Muscle of back (tissue), 11 donors: ENCODE data around the gene EMID1. TPM values are rescaled to one million over a fixed set of nuclear protein-coding genes. Genes with fewer than 3 reads are reported as not detected.

Source experiments
- DNase-seq, 3 donors: peaks; one replicate each; pipeline versions ENCODE4 v3.0.0 to v3.0.0-alpha.2; 2013
- polyA plus RNA-seq, 10 donors: library from polyadenylated mRNA; unstranded; fragments of 120-200 nt; gene quantifications; one replicate each; pipeline ENCODE4 v1.2.1, GENCODE V29; 2013; ENCODE audit not compliant: insufficient read length in 10 of 10

The EMID1 gene
- polyA plus RNA-seq, 10 donors: 5.5 to 10.7 (median 6.5) TPM

DNA sequence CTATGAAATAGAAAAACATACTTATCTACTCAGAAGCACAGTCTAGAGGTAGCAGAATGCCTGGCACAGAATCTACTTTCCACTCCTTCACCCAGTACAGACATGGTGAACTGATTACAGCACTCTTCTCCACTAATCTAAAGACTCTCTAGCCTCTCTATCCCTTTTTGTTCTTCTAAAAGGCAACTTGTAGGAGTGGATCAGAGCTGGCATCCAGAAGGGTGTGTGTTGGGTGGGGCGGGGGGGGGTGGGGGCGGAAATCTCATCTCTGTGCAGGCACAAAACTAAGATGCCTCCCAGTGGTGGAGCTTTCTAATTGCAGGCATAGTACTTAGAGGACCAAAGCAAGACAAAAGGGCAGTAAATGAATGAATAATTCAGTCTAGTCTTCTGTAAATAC is 11.5 kb upstream of the EMID1 start:
- no peak for DNase-seq

DNA sequence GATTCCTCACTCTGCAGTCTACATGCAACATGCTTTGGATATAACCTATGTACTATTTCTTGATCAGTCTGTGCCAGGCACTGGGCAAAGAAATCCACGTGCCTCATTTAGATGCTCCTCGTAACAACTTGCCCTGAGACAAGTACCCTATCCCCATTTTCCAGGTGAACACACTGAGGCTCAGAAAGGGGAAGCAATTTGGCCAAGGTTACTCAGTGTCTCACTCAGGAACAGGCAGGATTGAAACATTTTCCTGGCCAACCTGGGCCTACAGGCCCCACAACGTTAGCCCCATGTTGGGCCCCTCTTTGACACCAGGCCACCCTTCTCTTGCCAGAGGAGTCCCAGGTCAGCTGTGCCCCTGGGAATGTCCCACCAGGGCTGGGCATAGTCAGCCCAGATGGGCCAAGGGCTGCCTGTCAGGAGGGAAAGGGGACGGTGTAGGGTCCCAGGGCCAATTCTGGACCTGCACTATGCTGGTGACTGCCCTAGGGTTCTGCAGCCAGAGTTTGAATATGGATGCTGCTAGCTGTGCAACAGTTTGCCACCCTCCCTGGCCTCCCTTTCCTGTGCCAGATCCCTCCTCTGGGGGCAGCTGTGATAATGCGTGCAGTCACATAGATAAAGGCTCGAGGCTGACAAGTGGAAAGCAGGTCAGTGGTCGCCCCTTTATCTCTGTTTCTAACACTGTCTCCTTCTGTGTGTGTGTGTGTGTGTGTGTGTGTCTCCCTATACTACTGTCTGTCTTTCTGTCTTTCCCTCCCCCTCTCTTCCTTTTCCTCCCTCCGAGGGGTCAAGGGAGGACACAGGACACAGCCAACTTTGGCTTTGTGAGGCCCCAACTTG is 10.4 kb upstream of the EMID1 start:
- DNase-seq: no peak

DNA sequence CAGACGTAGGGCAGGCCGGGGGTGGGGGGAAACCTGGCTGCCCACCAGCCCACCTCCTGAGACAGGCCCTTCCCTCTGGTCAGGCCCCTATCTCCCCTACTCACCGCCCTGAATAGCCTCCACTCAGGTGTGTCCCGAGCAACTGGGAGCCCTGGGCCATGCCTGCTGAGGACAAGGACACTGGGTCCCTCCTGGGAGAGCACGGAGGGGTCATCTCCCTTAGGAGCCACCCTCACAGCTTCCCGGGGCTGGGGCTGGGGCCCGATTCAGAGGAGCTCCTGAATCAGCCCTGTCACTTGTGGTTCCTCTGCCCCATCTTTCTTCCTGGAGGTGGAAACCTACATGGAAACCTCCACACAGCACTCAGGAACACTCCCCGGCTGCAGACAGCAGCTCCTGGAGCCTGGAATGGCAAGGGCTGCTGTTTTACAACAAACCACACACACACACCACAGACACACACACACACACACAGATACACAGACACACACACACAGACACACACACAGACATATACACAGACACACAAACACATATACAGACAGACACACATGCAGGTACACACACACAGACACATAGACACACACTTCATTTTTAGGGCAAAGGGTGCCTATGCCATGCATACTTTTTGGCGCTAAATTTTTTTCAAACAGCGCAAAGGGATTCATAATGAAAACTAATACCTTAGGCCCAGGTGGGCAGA is 9.6 kb upstream of the EMID1 start:
- DNase-seq: no peak

DNA sequence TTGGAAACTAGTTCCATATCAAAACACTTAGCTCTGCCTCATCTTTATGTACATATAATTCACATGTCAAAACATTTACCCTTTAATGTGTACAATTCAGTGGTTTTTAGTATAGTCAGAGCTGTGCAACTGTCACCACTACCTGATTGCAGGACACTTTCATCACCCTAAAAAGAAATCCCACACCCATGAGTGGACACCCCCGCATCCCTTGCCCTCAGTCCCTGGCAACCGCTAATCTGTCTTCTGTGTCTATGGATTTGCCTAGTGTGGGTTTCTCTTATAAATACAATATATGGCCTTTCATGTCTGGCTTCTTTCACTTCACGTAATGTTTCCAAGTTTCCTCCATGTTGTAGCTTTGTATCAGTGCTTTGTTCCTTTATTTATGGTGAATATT is 8.6 kb upstream of the EMID1 start:
- DNase-seq: no peak

DNA sequence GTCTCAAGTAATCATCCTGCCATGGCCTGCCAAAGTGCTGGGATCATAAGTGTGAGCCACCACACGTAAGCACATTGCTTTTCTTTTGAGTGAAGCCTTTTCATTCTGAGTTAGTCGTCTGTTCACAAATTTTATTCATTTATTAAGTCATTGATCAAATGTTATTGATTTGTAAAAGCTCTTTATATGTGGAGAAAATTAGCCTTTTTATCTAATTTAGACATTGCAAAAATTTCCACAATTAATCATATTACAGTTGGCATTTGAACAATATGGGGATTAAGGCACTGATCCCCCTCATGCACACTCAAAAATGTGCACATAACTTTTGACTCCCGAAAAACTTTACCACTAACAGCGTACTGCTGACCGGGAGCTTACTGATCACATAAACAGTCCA is 7.5 kb upstream of the EMID1 start:
- no peak for DNase-seq

DNA sequence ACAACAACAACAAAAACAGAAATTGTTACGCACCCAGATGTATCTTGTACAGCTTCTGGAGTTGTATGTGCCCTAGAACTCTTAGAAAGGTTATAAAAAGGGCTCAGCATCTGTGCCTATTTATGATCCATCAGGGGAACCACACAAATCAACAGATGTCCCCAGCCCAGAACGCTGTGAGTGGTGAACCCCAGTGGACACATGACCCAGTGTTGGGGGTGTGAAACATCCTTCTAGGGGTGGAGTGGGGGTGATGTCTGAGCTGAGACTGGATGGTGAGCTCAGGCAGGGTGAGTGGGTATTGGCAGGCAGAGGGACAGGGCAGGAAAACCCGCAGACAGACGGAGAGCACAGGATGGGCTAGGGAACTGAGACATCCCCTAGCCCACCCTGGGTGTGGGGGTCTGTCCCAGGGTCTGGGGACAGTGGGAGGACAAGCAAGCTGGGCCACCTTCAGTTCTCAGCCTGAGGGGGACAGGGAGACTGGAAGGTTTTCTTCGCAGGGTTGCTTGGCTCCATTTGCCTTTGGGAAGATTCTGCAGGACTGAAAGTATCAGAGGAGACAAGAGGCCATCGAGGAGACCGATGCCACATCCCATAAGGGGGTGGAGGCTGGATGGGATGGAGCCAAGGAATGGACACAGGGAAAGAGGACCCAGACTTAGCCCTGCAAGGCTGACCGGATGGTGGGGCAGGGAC is 5.8 kb upstream of the EMID1 start:
- no peak for DNase-seq

DNA sequence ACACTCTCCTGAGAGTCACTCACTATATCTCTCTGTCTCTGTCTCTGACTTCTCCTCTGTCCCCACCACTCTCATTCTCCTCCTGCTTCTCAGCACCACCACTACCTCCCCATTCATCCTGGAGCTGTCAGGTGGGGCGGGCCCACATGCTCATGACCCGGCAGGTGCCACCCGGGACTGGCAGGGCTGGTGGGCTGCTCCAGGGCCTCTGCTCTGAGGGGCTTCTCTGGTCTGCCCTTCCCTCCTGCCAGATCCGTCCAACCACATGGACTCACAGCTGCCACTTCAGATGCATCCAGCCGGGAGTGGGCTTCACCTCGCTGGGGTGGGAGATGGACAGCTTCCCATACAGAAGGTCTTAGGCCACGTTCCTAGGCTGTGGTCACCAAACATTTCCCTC is 4.8 kb upstream of the EMID1 start:
- DNase-seq: no peak

DNA sequence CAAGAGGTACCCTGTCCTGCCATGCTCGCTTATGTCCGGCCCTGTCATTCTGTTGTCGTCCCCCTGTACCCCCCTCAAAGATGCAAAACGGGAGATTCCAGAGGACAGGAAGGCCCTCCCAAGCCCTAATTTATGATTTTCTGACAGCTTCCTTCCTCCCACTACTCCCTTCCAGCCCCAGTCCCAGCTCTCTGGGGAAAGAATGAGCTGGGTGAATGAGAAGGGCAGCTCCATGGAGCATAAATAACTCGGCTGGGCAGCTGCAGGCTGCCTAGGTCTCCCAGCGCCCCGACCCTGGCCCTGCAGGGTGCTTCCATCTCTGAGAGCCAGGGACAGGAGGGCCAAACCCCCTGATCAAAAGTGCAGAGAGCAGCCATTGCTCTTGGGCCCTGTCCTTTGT is 3.9 kb upstream of the EMID1 start:
- DNase-seq: no peak

DNA sequence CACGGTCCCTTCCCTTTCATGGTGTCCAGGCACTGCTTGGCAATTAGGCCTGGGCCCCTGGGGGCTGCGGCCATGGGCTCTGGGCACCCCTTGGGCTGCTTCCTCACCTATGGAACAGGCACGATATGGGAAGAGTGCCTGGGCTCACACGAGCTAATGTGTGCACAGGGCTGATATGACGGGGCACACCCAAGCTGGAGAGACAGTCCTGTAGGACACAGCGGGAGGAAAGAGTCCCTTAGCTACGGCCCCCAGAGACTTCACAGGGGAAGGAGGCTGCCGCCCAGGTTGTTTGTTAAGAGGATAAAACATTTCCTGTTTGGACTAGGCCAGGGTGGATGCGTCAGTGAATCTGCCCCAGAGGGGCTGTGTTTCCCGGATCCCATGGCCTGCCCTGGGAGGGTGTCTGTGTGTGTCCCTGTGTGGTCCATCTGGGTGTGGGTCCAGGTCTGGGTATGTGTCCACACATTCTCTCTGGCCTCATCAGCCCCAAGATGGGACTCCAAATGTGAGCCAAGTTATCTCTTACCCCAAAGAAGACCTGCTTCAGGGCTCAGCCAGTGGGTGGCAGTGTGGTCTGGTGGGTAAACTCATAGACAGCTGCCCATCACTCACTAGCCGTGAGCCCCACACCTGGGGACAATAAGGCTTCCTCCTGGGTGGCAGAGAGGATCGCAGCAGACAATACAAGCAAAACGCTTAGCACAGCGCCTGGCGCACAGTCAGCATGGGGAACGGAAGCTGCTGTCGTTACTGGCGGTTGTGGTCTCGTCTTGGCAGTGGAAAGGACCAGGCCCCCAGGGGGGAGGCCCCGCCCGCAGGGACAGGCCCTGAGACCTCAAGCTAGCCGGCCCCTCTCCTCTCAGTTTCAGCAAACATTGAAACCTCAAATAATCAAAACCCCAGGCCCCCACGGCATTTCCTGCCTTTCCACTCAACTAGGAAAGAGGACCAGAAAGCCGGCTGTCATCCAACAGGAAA is 3.2 kb upstream of the EMID1 start:
- DNase-seq: peak in 2 of 3 donors; percentile 57 to 68

DNA sequence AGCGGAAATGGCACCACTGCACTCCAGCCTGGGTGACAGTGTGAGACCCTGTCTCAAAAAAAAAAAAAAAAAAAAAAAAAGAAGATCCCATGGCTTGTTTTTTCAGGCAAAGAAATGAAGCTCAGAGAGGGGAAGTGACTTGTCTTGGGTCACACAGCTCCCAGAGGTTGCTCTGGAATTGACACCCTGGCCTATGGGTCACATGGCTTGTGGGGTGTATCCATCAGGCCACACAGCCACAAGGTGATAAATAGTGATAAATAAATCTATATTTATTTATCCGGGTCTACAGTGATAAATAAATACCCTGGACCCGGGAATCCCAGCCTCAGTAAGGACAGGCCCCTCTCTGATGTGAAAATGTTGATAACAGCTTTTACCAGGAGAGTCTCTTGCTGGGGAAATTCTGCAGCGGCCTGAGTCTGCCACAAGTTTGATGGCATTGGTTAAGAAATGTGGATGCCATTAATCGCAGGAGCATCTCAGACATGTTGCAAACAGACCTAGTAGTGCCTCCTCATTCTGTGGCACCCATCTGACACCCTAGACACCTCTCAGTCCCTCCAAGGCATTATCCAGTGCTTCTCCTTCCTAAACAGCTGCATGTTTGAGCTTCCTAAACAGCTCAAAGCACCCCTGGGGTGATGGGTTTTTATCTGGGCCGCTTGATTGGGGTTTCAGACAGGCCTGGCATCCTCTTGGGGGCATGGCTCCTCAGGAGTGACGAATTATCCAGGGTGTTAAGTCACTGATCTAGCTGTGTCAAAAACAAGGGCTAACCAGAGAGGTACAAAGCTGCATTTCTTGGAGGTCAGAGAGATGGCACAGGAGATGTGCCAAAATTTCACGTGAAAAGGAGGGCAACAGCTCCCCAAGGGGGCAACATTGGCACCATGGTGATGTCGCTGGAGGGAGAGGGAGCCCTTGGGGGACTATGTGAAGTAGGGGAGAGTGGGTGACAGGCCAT is 1.9 kb upstream of the EMID1 start:
- no peak for DNase-seq

DNA sequence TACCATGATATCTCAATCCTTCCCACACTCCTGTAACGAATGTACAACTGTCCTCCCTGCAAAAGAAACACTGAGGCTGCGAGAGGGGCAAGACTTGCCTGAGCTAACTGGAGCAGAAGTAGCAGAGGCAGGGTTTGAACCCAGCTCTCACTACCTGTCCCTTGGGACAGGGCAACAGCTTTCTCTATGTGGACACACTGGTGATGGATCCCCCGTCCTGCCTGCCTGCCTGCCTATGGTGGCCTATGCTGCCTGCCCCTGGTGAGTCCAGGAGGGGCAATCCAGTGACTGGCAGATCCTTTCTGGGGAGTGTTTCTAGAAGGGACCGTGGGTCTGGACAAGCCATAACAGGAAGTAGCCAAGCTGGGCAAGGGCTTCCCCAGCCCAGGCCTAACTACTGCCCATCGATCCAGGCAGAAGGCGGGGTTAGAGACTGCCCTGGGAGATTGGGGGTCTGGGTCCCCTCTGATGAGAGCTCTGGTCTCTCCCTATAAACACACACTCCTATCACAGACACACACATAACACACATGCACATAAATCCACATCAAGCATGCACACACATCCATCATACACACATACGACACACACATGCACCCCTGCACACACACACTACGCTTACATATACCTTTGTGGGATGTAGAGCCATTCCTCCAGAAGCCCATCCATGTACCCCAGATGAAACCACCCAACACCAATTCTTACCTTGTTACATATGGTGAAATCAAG is 1.1 kb upstream of the EMID1 start:
- DNase-seq: no peak

DNA sequence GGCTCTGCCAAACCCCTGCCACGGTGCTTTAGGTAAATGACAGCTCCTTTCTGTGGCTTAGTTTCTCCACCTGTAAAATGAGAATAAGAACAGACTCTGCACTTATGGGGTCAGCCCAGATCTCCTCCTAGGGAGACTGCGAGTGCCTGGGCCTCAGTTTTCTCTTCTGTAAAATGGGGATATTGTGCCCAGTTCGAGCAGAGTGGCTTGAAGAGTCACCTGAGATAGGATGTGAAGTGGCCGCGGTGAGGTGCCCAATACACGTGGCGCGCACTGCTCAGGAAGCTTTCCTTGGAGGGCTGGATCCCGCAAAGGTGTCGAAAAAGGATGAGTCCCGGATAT is 473 bp upstream of the EMID1 start:
- DNase-seq: no peak

DNA sequence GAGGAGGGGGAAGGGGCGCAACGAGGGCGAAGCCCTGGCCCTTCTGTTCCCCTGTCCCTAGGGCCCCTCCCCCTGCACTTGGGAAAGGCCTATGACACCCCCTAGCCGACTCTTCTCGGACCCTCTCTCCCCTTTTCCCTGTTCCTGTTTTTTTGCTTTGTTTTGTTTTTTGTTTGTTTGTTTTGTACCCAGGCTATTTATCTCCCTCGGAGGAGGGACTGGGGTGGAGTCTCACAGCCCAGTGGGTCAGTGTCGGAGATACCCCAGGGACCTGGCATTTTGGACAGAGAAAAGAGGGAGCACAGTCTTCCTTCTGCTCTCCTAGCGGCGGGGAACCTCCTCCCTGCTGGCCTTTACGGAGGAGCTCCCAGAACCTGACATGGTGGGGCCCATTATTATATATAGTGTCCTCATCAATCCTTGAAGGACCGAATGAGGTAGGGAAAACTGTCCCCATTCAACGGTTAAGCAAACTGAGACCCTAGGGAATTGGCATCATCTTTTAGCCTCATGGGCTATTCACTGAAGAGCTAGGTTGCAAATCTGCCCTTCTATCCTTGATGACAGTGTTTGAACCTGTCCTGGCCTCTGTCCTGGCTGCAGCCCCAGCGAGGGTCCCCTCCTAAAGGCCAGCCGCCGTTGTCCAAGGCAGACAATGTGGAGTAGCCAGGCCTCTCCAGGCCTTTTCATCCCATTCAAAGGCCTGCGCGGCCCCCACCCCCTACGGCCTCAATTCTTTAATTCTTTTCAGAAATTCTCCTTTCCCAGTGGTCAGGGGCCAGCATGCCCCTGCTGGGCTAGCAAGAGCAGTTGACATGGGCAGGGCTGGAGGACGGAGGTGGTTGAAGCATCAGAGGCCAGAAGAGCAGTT is 911 bp downstream of the EMID1 start:
- DNase-seq: no peak

DNA sequence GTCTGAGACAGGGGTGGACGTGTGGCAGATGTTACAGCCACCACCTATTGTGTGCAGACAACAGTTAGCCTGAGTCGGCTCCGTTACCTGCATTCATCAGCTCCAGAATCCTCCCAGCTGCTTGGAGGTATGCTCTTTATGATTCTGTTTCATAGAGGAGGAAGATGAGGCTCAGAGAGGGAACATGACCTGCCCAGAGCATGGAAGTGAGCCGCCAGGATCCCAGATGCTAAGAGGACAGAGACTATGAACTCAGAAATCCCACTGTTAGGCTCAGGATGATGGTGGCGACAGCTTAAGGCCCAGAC is 1.5 kb downstream of the EMID1 start:
- DNase-seq: no peak

DNA sequence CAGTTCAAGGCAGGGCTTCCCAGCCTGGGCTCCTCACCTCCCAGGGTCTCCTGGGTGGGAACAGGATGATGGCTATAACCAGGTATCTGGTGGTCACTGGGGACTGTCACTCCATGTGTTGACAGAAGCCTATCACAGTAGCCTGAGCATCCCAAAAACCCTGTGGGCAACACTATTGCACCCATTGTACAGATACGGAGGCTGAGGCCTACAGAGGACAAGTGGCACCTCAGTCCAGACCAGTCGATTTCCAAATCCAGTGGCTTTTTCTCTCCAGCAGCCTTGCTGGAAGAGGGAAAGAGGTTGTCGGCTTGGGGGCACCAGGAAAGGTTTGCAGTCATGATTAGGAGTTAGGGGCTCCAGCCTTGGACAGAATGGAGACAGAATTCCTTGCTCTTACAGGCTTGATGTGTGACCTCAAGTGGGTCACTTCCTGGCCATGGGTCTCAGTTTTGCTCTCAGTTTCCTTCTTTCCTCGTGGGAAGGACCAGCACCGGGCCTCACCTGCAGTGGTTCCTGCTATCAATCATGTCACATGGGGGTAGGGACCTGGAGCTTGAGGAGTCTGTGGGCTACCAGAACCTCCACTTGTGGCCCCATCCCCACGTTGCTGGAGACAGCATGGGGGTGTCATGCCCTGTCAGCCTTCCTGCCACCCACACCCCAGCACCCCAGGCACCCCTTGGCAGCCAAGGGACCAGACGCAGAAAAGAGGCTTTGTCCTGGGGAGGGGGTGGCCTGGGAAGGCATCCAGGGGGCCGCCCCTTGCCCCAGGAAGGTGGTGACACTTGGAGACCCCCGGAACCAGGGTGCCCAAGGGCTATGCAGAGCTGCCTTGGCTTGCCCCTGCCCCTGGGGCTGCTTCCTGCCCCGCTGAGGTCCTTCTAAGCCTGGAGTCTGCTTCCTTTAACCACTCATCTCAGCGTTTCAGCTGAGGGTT is 2.1 kb downstream of the EMID1 start:
- no peak for DNase-seq

DNA sequence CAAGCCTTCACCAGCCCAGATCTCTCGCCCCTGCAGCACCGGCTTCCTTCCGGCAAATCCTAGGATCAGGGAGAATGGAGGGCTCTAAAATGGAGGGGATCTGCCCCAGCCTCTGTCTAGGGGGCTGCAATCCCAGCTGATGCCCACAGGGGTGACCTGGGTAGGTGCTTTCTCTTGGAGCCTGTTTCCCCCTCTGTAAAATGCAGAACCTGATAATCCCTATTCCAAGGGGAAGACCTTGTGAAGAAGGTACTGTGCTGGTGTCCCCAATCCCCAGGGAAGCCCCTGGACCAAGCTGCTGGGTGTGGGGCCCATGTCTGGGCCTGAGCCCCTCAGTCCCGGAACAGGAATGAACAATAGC is 2.8 kb downstream of the EMID1 start:
- no peak for DNase-seq

DNA sequence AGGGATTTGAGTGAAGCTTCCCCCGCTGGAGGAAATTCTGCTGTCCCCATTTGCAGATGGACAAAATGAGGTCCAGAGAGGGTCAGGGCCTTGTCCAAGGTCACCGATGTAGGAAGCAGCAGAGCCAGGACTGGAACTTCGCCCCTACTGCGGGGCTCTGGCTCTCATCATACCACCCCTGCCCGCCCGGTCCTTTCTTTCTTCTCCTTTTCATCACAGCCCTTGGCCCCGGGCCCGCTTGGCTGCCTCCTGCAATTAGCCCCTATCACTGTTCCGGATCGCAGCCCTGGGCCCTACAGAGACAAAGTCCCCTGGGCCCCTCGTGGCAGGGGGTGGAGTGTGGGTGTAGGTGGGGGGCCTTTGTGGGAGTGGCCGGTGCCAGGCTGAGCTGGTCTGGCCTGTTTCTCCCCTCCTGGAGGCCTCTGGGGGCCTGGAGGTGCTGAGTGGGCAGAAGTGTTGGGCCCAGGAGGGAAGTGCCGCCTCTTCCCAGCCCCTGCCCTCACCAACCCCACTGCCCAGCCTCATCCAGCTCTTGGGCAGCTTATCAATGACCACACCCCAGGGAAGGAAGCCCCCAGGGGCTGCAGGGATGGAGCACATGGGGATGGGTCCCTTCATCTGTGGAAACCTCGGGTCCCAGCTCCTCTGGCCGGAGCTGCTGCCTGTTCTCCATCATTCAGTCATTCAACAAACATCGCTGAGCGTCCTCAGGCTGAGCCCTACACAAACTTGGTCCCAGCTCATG is 3.4 kb downstream of the EMID1 start:
- DNase-seq: no peak
